ENCODE data around the gene RABEP1.

RABEP1 gene

DNA sequence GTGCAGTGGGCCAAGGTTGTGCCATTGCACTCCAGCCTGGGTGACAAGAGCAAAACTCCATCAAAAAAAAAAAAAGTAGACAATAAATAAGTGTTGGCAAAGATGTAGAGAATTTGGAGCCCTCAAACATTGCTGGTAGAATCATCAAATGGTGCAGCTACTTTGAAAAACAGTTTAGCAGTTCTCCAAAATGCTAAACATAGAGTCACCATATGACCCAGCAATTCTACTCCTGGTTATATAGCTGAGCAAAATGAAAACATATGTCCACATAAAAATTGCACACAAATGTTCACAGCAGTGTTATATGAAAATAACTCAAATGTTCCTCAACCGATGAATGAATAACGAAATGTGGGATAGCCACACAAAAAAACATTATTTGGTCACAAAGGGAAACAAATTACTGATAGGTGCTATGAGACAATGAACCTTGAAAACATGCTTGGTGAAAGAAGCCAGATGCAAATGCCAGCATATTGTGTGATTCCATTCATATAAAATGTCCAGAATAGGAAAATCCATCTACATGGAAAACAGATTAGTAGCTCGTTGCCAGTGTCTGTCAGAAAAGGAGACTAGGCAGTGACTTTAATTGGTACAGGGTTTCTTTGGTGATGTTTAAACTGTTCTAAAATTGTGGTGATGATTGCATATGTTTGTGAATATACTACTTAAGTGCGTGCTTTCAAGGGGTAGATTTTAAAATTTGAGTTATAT is 12.7 kb upstream of the RABEP1 start:
- no peak for DNase-seq

DNA sequence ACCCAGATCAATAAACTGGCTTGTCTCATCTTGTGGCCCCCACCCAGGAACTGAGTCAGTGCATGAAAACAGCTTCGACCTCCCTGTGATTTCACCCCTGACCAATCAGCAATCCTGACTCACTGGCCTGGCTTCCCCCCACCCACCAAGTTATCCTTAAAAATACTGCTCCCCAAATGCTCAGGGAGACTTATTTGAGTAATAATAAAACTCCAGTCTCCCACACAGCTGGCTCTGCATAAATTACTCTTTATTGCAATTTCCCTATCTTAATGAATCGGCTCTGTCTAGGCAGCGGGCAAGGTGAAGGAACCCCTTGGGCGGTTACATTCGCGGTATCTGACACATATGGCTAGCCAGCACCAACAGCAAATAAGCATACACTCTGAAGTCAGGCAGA is 9.8 kb upstream of the RABEP1 start:
- no peak for DNase-seq

DNA sequence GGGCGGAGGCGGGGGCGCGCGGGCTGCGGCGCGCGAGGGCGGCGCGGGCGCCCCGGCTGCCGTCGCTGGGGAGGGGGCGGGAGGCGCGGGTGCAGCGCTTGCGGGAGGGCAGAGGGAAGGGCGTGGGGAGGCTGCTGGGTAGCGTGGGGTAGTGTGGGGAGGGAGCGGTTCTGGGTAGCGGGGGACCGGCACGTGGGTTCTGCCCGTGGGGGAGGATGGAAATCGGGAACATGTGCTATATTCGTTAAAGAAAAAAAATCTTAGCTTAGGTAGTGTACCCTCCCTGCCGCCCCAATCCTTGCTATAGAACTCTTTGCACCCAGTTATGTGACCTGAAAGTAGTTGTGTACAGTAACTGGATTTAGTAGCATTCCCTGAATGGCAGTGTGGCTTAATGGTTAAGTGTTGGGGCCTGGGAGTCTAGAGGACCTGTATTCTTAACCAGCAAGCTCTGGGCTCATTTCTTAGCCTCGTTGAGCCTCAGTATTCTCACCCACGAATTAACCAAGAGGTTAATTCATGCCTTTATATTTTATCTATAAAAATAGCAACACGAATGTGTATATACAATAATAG is 646 bp downstream of the RABEP1 start:
- DNase-seq: peak in 33 of 58 donors; percentile 1 to 62 (median 28)

DNA sequence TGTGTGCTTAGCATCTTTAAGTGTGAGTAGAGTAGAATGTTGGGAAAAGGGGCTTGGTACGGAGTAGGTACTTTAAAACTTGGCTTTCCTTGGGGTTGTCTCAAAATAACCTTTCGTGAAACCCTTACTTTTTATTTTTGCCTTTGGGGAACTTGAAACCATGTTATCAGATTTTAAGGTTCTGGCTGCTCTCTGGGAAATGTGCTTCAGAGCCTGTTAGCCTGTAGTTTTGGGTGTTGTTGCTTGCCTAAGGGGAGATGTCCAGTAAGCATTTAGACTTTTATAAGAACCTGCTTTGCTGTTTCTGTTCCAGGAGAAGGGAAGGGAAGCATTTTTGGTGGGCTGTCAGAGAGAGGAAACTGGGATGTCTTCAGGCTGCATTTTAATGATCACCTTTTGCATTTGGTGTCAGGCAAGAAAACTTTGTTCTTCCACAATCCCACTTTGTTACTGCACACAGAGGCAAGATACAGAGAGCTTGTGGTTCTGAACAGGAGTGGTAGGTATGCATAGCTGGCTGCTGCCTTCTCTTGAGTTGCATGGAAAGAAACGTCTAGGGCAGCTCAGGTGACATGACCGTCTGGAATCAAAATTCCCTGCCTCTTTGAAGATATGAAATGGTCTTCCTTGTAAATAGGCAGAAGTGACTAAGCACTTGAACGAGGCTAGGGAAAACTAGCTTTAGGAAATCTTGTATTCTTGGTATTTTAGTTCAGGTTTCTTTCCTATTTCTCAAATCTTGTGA is 1.7 kb downstream of the RABEP1 start:
- no peak for DNase-seq

DNA sequence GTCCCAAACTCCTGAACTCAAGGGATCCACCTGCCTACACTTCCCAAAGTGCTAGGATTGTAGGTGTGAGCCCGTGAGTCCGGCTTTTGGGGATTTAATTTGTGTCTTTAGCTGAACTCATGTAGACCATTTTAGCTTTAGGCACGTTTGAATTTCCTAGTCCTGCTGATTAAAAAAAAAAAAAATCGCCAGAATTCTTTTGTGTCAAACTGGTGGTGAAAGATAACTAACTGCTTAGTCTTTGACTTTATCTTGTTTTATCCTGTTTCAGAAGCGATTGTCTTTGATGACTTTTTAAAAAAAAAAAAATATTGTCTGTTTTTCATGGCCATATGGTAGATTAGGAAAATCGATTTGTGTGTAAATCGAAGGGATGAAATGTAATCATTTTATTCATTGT is 2.6 kb downstream of the RABEP1 start:
- no peak for DNase-seq

DNA sequence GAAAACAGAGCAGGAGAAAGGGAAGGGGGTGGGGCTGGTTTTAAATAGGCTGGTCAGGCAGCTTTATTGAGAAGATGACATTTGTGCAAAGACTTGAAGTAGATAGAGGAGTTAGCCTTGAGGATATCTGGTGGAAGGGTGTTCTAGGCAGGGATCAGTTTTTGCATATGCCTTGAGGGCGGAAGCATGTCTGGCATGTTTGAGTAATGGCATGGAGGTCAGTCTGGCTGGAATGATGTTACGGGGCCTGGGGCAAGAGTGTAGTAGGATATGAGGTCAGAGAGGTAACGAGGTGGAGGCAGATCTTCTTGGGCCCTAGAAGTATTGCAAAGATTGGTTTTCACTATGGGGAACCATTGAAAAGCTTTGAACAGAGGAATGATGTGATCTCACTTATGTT is 4.8 kb downstream of the RABEP1 start:
- DNase-seq: no peak

DNA sequence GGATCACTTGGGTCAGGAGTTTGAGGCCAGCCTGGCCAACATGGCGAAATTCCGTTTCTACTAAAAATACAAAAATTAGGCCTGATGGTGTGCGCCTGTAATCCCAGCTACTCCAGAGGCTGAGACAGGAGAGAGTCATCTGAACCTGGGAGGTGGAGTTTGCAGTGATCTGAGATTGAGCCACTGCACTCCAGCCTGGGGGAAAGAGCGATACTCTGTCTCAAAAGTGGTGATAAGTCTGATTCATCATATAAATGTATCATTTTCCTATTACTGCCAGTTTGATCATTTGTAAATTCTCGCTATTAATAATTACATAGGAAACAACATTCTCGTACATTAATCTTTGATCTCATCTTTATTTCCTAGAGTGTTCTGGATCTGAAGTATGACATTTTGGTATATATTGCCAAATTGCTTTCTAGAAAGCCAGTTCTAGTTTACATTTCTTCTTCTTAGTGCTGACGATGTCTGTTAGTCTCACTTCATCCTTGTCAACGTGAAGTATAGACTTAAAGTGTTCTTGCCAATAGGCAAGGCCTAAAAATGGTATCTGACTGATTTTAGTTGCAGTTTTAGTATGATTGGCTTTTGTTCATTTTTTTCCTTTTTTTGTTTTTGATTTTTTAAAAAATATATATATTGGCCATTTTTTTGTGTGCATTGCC is 9.7 kb downstream of the RABEP1 start:
- DNase-seq: no peak

DNA sequence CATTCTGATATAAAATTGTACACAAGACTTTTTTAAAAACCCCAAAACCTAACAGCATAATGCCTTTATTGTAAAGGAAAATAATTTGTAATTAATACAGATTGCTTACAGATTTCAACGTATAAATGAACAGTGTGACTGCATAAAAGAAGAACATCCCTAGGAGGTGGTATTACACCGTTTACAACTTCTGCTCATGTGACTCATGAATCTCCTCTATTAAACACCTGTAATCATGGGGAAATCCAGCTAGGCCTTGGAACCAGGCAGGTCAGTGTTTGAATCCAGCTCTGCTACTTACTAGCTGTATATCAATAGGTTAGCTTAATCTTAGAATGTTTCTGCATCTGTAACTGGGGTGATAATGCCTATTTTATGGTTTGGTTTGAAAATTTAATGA is 15.2 kb downstream of the RABEP1 start:
- DNase-seq: no peak

DNA sequence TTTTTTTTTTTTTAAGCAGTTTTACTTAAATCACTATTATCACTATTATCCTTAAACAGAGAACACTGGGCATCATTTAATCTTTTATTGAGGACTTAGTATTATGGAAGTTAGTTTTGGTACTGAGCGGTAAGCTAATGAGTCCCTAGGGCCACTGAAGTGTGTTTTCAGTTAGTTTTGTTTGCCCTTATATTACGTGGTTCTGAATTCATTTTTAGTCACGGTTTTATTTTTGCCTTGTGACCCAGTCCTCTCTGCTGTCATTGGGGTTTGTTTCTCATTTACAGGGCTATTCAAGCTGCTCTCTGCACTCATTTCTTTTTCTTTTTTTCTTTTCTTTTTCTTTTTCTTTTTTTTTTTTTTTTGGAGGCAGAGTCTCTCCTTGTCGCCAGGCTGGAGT is 17.3 kb downstream of the RABEP1 start:
- DNase-seq: no peak

DNA sequence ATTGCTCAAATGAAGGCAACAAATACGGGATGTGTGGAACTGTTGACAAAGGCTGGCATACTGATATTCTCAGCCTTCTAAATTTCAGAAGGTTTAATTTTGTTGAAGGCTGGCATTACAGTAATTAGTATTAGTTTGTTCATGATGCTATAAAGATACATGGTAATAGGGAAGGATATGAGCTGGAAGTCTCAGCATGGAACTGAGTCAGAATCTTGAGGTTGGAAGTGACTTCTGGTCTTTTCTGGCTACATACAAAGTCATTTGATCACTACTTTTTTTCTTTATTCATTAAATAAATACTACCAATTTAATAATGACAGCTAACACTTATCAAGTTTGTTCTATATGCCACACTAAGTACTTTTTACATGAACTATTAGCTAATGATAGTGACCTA is 22.6 kb downstream of the RABEP1 start:
- DNase-seq: no peak

DNA sequence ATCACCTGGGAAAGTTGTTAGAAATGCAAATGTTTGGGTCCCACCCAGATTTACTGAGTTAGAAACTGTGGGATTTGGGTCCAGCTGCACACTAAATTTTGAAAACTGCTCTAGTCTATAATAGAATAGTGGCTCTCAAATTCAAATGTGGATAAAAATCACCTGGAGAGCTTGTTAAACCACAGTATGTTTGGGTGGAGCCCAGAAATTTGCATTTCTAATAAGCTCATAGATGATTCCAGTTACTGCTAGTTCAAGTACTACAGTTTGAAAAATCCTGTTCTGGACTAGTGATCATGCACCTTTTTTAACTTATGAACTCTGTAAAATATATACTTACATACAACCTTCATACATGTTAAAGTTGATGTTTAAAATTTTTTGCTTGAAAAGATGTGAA is 27.8 kb downstream of the RABEP1 start:
- DNase-seq: no peak

DNA sequence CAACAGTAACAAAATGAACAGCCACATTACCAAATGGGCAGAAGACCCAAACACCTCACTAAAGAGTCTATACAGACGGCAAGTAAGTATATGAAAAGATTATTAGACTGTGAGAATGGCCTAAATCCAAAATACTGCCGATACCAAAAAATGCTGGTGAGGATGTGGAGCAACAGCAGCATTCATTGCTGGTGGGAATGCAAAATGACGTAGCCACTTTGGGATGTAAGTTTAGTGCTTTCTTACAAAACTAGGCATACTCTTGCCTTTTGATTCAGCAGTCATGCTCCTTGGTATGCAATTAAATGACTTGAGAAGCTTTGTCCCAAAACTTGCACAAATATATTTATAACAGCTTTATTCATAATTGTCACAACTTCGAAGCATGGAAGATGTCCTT is 43.8 kb downstream of the RABEP1 start:
- no peak for DNase-seq

DNA sequence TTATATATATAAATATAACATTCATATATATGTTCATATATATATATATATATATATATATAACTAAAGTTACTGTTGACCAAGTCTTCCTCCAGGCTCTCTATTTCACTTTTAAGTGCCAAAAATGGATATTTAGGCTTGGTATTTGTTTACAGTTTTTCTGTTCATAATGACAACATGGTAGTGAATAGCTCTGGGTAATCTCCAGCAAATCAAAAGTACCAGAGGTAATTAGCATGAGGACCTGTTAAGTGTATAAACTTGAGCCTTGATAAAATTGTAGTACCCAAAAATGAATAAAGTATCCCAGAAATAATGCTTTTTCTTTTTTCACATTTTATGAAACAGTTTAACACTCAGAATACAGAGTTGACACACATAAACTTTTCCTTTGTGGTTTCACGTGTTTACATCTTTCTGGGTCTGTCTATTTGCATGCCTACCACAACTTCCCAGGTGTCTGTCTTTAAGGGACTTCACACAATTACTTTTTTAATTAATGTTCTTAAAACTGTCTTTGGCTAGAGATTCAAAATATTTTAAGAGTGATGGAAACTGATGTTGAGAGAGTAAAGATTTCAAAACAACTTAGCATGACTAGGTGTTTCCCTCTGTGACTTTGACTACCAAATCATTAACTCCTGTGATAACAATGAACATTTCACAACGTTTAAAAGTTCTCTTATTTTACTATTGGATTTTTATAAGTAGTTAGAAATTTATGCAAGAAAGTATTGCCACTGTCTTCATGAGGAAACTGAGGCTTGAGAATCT is 47.9 kb downstream of the RABEP1 start:
- DNase-seq: no peak

DNA sequence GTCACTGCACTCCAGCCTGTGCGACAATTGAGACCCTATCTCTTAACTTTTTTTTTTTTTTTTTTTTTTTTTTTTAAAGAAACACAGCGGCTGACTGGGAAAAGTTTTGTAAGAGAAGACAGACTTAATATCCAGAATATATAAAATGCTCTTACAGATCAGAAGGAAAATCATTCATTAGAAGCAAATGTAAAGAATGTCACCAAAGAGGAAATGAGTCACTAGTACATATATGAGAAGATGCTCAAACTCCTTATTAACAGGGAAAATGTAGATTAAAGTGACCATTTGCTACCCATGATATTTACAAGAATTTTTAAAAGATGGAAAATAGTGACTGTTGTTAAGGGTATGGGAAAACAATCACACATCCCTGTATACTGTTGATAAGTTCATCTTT is 48.9 kb downstream of the RABEP1 start:
- DNase-seq: no peak

DNA sequence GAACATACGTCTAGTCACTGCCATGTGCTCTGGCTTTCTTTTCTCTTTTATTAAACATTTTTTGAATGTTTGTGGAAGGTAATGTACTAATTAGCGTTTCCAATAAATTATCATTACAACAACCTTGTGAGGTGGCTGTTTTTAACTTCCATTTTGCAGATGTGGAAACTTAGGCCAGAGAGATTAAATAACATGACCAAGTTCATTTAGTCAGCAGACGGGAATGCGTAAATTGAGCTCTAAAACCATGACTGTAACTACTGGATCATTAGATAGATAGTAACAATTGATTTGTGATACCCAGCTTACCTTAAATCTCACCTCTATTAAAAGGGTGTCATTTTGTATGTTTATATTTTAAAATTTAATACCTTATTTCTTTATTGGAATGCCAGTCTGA is 49.4 kb downstream of the RABEP1 start:
- DNase-seq: no peak

DNA sequence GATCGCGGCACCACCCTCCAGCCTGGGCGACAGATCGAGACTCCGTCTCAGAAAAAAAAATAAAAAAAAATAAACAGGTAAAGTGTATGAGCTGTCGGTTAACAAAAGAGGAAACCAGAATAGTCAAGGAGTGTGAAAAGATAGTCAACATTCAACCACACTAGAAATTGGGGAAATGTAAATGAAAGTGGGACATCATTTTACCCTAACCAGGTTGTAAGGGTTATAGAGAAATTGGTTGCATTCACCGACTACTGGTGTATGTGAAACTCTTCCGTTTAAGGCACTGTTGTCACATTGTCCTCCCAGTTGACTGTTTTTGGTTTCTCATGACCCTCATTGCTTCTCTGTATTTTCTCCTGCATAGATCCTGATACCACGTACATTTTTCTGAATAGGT is 62.8 kb downstream of the RABEP1 start:
- DNase-seq: no peak

DNA sequence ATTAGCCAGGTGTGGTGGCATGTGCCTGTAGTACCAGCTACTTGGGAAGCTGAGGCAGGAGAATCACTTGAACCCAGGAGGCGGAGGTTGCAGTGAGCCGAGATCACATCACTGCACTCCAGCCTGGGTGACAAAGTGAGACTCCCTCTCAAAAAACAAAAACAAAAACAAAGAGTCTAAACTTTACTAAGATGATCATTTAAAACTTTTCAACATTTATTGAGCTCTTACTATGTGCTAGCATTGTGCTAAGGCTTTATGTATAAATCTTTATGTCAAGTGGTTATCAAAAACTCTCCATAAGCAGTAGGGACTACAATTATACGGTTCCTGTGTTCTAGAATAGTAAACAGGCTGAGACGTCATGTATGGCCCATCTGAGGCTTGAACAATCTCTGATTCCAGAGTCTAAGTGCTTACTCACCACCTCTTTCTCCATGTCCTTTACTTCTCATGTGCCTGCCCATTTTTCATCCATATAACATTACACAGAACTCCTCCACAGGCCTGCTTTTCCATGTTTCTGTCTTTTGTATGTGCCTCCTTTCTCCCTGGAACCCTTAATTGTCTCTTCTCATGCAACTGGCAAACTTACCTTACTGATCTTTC is 70.7 kb downstream of the RABEP1 start:
- no peak for DNase-seq

DNA sequence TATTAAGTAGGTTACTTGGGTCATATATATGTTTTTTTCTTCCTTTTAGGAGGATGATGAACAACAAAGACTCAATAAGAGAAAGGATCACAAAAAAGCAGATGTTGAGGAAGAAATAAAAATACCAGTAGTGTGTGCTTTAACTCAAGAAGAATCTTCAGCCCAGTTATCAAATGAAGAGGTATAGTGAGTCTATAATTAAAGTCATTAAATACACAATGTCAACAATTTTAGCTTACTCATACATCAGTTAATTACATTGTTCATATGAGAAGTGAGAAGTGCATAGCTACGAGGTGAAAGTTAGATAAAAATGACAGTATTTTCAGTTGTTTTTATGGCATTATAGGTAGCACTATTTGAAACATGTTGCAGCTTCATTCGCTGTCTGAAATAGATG is 72.2 kb downstream of the RABEP1 start:
- no peak for DNase-seq

DNA sequence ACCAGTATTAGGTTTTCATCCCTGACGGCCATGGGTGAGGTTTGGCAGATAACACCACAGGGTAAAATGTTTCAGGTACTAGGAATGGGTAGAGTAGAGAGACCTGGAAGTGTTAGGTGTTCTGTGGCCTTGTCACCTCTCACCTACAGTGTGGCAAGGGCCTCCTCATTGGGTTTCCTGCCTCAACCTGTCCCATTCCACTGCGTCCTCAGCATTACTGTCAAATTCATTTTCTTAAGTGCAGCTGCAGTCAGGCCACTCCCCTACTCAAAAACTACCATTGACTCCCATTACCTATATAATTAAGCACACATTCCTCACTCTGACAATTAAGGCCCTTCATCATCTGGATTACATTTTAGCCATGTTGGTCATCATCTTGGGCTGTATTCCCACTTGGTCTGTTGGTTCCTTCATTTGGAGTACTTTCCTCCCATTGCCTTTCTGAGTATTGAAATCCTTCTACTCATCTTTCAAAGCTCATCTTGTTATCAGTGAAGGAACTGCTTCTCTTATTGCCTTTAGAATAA is 72.9 kb downstream of the RABEP1 start:
- DNase-seq: no peak

DNA sequence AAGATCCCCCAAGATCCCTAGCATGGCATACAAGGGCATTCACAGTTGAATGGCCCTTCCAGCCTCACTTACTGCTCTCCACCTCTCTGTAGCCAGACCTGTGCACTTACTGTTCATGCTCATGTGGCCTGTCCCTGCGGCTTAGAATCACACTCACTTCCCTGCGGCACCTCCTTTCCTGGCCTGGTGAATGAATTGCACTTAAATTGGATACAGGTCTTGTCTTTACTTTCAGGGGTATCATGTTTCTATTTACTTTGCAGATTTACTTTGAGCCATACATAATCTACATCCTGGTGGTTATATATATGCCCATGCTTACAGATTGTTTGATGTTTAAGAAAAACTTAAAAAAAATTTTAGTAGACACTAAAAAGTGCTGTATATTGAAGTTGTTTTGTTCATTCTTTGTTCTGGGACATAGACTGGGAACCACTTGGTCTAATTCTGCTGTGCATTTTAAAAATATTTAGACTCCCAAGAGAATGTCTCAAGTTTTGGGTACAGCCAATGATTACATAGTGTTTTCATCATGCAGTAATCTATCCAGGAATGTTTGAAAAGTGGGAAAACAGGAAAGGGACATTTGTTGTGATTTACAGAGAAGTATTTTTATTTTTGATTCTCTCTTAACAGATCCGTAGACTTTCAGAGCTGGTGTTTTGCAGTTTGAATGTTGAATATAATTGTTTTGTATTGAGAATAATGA is 73.5 kb downstream of the RABEP1 start:
- DNase-seq: no peak
